Liver (tissue), 9 donors: ENCODE measurements around the gene TMEM8B. TPM values are rescaled to one million over a fixed set of nuclear protein-coding genes. Genes with fewer than 3 reads are reported as not detected.

ENCODE experiments used
- DNase-seq: peaks from one replicate; pipeline ENCODE4 v3.0.0-alpha.2; 2017; ENCODE audit warnings: low spot score
- H3K27ac ChIP-seq, 2 donors: one replicate each; pipeline ENCODE4 v1.7.0; 2013; ENCODE audit warnings: inconsistent platforms in 2 of 2, low read length in 2 of 2, control low read depth in 1 of 2, low read depth in 1 of 2, mild to moderate bottlenecking in 1 of 2
- H3K27me3 ChIP-seq, 4 donors: one replicate each; pipeline versions ENCODE4 v1.6.1 to v1.7.0; 2013; ENCODE audit warnings: low read length in 3 of 4, inconsistent platforms in 1 of 4, mild to moderate bottlenecking in 1 of 4, moderate library complexity in 1 of 4; ENCODE audit not compliant: control insufficient read depth in 4 of 4, insufficient read depth in 4 of 4
- H3K36me3 ChIP-seq, 4 donors: one replicate each; pipeline versions ENCODE4 v1.6.1 to v1.7.0; 2013; ENCODE audit warnings: low read length in 3 of 4, mild to moderate bottlenecking in 3 of 4, low read depth in 1 of 4, moderate library complexity in 1 of 4; ENCODE audit not compliant: control insufficient read depth in 4 of 4, insufficient read depth in 3 of 4
- H3K4me1 ChIP-seq, 4 donors: one replicate each; pipeline versions ENCODE4 v1.6.1 to v1.7.0; 2013; ENCODE audit warnings: low read length in 3 of 4, mild to moderate bottlenecking in 3 of 4, moderate library complexity in 1 of 4; ENCODE audit not compliant: control insufficient read depth in 4 of 4, insufficient read depth in 4 of 4
- H3K4me3 ChIP-seq, 3 donors: one replicate each; pipeline versions ENCODE4 v1.6.1 to v1.7.0; 2013; ENCODE audit warnings: low read length in 3 of 3, control low read depth in 1 of 3, low read depth in 1 of 3, mild to moderate bottlenecking in 1 of 3
- H3K9ac ChIP-seq, 2 donors: one replicate each; pipeline ENCODE4 v1.7.0; 2013; ENCODE audit warnings: low read length in 2 of 2, mild to moderate bottlenecking in 2 of 2, moderate library complexity in 2 of 2, control low read depth in 1 of 2, low read depth in 1 of 2
- H3K9me3 ChIP-seq, 4 donors: one replicate each; pipeline versions ENCODE4 v1.6.1 to v1.7.0; 2013; ENCODE audit warnings: low read length in 3 of 4; ENCODE audit not compliant: control insufficient read depth in 4 of 4
- EGR1 ChIP-seq, 2 donors: IDR thresholded peaks; 2 replicates each; pipeline ENCODE4 v1.6.1; 2016 to 2018; ENCODE audit warnings: antibody characterized with exemption in 2 of 2, low read depth in 2 of 2
- FOXA1 ChIP-seq: IDR thresholded peaks from 2 replicates; pipeline ENCODE4 v1.6.1; 2016; ENCODE audit warnings: antibody characterized with exemption
- FOXA2 ChIP-seq: IDR thresholded peaks from 2 replicates; pipeline ENCODE4 v1.6.1; 2016; ENCODE audit warnings: antibody characterized with exemption
- GABPA ChIP-seq, 2 donors: IDR thresholded peaks in 1 of 2; conservative IDR thresholded peaks in 1 of 2; 2 replicates each; pipeline ENCODE4 v1.6.1; 2016; ENCODE audit warnings: antibody characterized with exemption in 2 of 2, mild to moderate bottlenecking in 1 of 2, moderate library complexity in 1 of 2
- HNF4A ChIP-seq, 2 donors: conservative IDR thresholded peaks; 2 replicates each; pipeline ENCODE4 v1.6.1; 2016; ENCODE audit warnings: antibody characterized with exemption in 2 of 2, mild to moderate bottlenecking in 2 of 2
- HNF4G ChIP-seq: IDR thresholded peaks from 2 replicates; pipeline ENCODE4 v1.6.1; 2016; ENCODE audit warnings: antibody characterized with exemption
- JUND ChIP-seq, 2 donors: IDR thresholded peaks; 2 replicates each; pipeline ENCODE4 v1.6.1; 2016; ENCODE audit warnings: antibody characterized with exemption in 2 of 2
- NR2F2 ChIP-seq: IDR thresholded peaks from 2 replicates; pipeline ENCODE4 v1.6.1; 2016; ENCODE audit warnings: antibody characterized with exemption
- RAD21 ChIP-seq, 2 donors: IDR thresholded peaks; 2 replicates each; pipeline ENCODE4 v1.6.1; 2016; ENCODE audit warnings: antibody characterized with exemption in 2 of 2, mild to moderate bottlenecking in 2 of 2
- RXRA ChIP-seq, 2 donors: IDR thresholded peaks; 2 replicates each; pipeline ENCODE4 v1.6.1; 2017 to 2018; ENCODE audit warnings: antibody characterized with exemption in 2 of 2, mild to moderate bottlenecking in 1 of 2
- SP1 ChIP-seq: IDR thresholded peaks from 2 replicates; pipeline ENCODE4 v1.6.1; 2018; ENCODE audit warnings: antibody characterized with exemption, mild to moderate bottlenecking
- TAF1 ChIP-seq: conservative IDR thresholded peaks from 2 replicates; pipeline ENCODE4 v1.6.1; 2016; ENCODE audit warnings: antibody characterized with exemption, mild to moderate bottlenecking
- YY1 ChIP-seq: IDR thresholded peaks from 2 replicates; pipeline ENCODE4 v1.6.1; 2016; ENCODE audit warnings: antibody characterized with exemption, mild to moderate bottlenecking
- WGBS: extraction: QIAGEN DNeasy Blood & Tissue Kit; methylation state at CpG from one replicate; pipeline ENCODE4 v1.1.7; 2013; 5-methylcytosine and 5-hydroxymethylcytosine counted together
- polyA plus RNA-seq, 2 donors: library from polyadenylated mRNA; stranded (reverse) in 1 of 2; unstranded in 1 of 2; fragments of 200-250 nt in 1 of 2; fragments of >200 nt in 1 of 2; fragmentation: Nextera tagmentation in 1 of 2; extraction: Ambion mirVana in 1 of 2; gene quantifications; one replicate each; pipeline versions ENCODE4 v1.2.1 to v1.2.3, GENCODE V29; 2013 to 2015
- total RNA-seq, 2 donors: library from RNA; depleted of rRNA; stranded (reverse); fragments of >200 nt; gene quantifications; one replicate each; pipeline ENCODE4 v1.2.3, GENCODE V29; 2014
- TF ChIP-seq, protein P1 (sequence below): IDR thresholded peaks from 2 replicates; pipeline ENCODE4 v1.6.1; 2016; ENCODE audit warnings: antibody characterized with exemption
- TF ChIP-seq, protein P2 (sequence below): fragments of 150-350 bp; IDR thresholded peaks from 2 replicates; pipeline ENCODE4 v1.5.1; 2017; ENCODE audit warnings: improper control_type of control experiment, low read depth, low read length; ENCODE audit not compliant: missing input control
- TF ChIP-seq, protein P3 (sequence below): IDR thresholded peaks from 2 replicates; pipeline ENCODE4 v1.6.1; 2016; ENCODE audit warnings: antibody characterized with exemption, mild to moderate bottlenecking
- TF ChIP-seq, protein P4 (sequence below): IDR thresholded peaks from 2 replicates; pipeline ENCODE4 v1.6.1; 2016; ENCODE audit warnings: antibody characterized with exemption
- TF ChIP-seq, protein P5 (sequence below): IDR thresholded peaks from 2 replicates; pipeline ENCODE4 v1.6.1; 2016; ENCODE audit warnings: antibody characterized with exemption
- donor health status: healthy.
- donor health status: healthy.
- donor health status: healthy.
- donor health status: healthy.
- donor health status: healthy.

The TMEM8B gene
- total and polyA plus RNA-seq, 4 donors, result 1.1 to 5.4 (median 2.7) TPM

DNA sequence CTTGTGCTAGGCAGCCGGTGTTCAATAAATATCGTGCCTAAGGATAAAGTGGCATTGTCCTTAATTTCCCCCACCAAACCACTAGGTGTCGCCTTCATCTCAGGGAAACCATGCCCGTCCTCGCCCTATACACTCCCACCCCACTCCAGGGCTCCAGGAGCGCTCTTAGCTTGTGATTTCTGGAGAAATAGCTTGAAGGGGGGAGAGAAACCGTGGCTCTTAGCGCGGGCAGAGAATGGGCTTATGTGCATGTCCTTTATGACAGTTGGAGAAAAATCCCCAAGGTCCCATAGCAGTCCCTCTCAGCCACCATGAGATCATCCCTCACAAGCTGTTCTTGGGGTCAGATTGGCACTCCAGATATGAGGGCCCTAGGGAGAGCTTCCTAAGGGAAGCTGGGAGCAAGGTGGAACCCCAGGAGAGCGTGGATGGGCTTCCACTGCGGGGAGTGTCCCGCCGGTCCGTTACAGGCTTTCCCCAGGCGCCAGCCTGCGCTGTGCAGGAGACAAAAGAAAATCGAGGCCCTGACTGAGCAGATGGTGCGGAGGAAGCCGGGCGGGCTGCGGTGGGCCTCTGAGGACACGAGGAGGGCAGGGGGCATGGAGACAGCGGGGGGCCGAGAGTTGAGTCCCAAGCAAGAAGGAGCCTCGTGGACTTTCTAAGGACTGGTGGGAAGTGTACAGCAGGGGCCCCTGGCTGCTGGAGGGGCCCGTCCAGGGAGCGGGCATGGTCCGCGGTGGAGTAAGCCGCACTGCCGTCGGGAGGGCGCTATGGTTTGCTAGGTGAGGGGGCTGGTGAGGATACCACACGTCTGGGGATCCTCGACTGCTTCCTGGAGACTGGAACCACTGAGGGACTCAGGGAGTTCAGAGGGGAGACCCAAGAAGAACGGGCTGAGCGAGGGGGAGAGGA lies 38.4 kb upstream of the TMEM8B start:
- peak; percentile 66 for DNase-seq
- Histone ChIP-seq H3K4me3 (peak overlapping the region in 1 of 3 donors; percentile 60), H3K4me1 (peaks cover 0 to 23% (median 12%) of the 10 kb centered on the region in 4 donors), H3K27ac (no peak overlapping the region), H3K27me3 (no peaks in the 10 kb centered on the region), H3K9me3 (no peaks in the 10 kb centered on the region), H3K9ac (peak overlapping the region in 1 of 2 donors; percentile 34), H3K36me3 (no peaks in the 10 kb centered on the region)
- peak in 1 of 2 donors; percentile 34 for TF ChIP-seq RXRA (IDR thresholded peaks at IDR 0.05)
- TF ChIP-seq JUND (IDR thresholded peaks at IDR 0.05), result no peak
- TF ChIP-seq TAF1, result no peak
- TF ChIP-seq EGR1 (IDR thresholded peaks at IDR 0.05; ENCODE audit: low read depth in 2 of 2), result no peak
- TF ChIP-seq SP1, result no peak
- TF ChIP-seq, protein P1, sequence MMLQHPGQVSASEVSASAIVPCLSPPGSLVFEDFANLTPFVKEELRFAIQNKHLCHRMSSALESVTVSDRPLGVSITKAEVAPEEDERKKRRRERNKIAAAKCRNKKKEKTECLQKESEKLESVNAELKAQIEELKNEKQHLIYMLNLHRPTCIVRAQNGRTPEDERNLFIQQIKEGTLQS, result no peak
- TF ChIP-seq FOXA1, result no peak
- TF ChIP-seq, protein P2, sequence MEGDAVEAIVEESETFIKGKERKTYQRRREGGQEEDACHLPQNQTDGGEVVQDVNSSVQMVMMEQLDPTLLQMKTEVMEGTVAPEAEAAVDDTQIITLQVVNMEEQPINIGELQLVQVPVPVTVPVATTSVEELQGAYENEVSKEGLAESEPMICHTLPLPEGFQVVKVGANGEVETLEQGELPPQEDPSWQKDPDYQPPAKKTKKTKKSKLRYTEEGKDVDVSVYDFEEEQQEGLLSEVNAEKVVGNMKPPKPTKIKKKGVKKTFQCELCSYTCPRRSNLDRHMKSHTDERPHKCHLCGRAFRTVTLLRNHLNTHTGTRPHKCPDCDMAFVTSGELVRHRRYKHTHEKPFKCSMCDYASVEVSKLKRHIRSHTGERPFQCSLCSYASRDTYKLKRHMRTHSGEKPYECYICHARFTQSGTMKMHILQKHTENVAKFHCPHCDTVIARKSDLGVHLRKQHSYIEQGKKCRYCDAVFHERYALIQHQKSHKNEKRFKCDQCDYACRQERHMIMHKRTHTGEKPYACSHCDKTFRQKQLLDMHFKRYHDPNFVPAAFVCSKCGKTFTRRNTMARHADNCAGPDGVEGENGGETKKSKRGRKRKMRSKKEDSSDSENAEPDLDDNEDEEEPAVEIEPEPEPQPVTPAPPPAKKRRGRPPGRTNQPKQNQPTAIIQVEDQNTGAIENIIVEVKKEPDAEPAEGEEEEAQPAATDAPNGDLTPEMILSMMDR, result peak; percentile 96
- no peak for TF ChIP-seq GABPA (IDR thresholded peaks at IDR 0.05 in 1 of 2, conservative IDR thresholded peaks at IDR 0.05 in 1 of 2)
- no peak for TF ChIP-seq YY1
- peak; percentile 99 to 100 for TF ChIP-seq RAD21 (IDR thresholded peaks at IDR 0.05)
- TF ChIP-seq HNF4A (conservative IDR thresholded peaks at IDR 0.05), result peak; percentile 4 to 9
- TF ChIP-seq FOXA2, result no peak
- TF ChIP-seq, protein P3, sequence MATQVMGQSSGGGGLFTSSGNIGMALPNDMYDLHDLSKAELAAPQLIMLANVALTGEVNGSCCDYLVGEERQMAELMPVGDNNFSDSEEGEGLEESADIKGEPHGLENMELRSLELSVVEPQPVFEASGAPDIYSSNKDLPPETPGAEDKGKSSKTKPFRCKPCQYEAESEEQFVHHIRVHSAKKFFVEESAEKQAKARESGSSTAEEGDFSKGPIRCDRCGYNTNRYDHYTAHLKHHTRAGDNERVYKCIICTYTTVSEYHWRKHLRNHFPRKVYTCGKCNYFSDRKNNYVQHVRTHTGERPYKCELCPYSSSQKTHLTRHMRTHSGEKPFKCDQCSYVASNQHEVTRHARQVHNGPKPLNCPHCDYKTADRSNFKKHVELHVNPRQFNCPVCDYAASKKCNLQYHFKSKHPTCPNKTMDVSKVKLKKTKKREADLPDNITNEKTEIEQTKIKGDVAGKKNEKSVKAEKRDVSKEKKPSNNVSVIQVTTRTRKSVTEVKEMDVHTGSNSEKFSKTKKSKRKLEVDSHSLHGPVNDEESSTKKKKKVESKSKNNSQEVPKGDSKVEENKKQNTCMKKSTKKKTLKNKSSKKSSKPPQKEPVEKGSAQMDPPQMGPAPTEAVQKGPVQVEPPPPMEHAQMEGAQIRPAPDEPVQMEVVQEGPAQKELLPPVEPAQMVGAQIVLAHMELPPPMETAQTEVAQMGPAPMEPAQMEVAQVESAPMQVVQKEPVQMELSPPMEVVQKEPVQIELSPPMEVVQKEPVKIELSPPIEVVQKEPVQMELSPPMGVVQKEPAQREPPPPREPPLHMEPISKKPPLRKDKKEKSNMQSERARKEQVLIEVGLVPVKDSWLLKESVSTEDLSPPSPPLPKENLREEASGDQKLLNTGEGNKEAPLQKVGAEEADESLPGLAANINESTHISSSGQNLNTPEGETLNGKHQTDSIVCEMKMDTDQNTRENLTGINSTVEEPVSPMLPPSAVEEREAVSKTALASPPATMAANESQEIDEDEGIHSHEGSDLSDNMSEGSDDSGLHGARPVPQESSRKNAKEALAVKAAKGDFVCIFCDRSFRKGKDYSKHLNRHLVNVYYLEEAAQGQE, result no peak
- TF ChIP-seq, protein P4, sequence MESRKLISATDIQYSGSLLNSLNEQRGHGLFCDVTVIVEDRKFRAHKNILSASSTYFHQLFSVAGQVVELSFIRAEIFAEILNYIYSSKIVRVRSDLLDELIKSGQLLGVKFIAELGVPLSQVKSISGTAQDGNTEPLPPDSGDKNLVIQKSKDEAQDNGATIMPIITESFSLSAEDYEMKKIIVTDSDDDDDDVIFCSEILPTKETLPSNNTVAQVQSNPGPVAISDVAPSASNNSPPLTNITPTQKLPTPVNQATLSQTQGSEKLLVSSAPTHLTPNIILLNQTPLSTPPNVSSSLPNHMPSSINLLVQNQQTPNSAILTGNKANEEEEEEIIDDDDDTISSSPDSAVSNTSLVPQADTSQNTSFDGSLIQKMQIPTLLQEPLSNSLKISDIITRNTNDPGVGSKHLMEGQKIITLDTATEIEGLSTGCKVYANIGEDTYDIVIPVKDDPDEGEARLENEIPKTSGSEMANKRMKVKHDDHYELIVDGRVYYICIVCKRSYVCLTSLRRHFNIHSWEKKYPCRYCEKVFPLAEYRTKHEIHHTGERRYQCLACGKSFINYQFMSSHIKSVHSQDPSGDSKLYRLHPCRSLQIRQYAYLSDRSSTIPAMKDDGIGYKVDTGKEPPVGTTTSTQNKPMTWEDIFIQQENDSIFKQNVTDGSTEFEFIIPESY, result no peak
- TF ChIP-seq, protein P5, sequence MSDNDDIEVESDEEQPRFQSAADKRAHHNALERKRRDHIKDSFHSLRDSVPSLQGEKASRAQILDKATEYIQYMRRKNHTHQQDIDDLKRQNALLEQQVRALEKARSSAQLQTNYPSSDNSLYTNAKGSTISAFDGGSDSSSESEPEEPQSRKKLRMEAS, result no peak
- TF ChIP-seq HNF4G, result no peak
- TF ChIP-seq NR2F2, result no peak
- 61% methylated on average over 37 of the region's 37 CpGs for WGBS
